ENCODE results near the gene DUSP3. TPM values are rescaled to one million over a fixed set of nuclear protein-coding genes. Genes with fewer than 3 reads are reported as not detected.

DUSP3 gene
- total and polyA plus RNA-seq, 2 experiments from 2014 or later: 73.8 to 76.8 TPM

- Histone ChIP-seq H3K27ac (no peak overlapping the region), H2AFZ (no peak overlapping the region), H3K9me2 (replicated peaks; ENCODE audit: insufficient read depth) (no peaks in the 10 kb centered on the region), H3K27me3 (no peaks in the 10 kb centered on the region), H3K9me3 (ENCODE audit: low read depth) (no peaks in the 10 kb centered on the region), H3K4me3 (no peak overlapping the region), H3K4me1 (ENCODE audit: insufficient read depth) (peaks cover 14% of the 10 kb centered on the region), H3K4me2 (no peak overlapping the region), H4K20me1 (ENCODE audit: insufficient read depth, poor library complexity, severe bottlenecking) (no peaks in the 10 kb centered on the region), H3K36me3 (replicated peaks; ENCODE audit: insufficient read depth, low read depth) (peaks cover 4% of the 10 kb centered on the region), H3K79me2 (no peaks in the 10 kb centered on the region)
- DNase-seq (ENCODE audit: low spot score): no peak
- TF ChIP-seq CTCF (IDR thresholded peaks at IDR 0.05; ENCODE audit: poor library complexity) (no peak), EZH2 (IDR thresholded peaks at IDR 0.05; ENCODE audit: borderline replicate concordance) (no peak), EZH2phosphoT487 (IDR thresholded peaks at IDR 0.05; ENCODE audit: low read depth, severe bottlenecking, unreplicated experiment) (no peak)
- WGBS (ENCODE audit: low lambda C conversion rate, missing lambda C conversion rate): 73% methylated on average over 9 of the region's 9 CpGs
These were observed 10.4 kb downstream of the DUSP3 start for GRCh38 chr17:43768382-43768781.

- 93% methylated on average over 5 of the region's 5 CpGs for WGBS (ENCODE audit: low lambda C conversion rate, missing lambda C conversion rate)
These were observed 11.1 kb downstream of the DUSP3 start for GRCh38 chr17:43767713-43768059.

GRCh38 chr17:43767053-43767712 is 11.6 kb downstream of the DUSP3 start:
- H3K9me2 ChIP-seq (replicated peaks; ENCODE audit: insufficient read depth): no peaks in the 10 kb centered on the region
- TF ChIP-seq EZH2phosphoT487 (IDR thresholded peaks at IDR 0.05; ENCODE audit: low read depth, severe bottlenecking, unreplicated experiment): no peak
- TF ChIP-seq CTCF (IDR thresholded peaks at IDR 0.05; ENCODE audit: poor library complexity): no peak
- no peak for TF ChIP-seq EZH2 (IDR thresholded peaks at IDR 0.05; ENCODE audit: borderline replicate concordance)
- no peaks in the 10 kb centered on the region for H3K9me3 ChIP-seq (ENCODE audit: low read depth)
- no peaks in the 10 kb centered on the region for H4K20me1 ChIP-seq (ENCODE audit: insufficient read depth, poor library complexity, severe bottlenecking)
- no peak overlapping the region for H3K4me2 ChIP-seq
- no peak overlapping the region for H2AFZ ChIP-seq
- no peak overlapping the region for H3K4me3 ChIP-seq
- H3K79me2 ChIP-seq: no peaks in the 10 kb centered on the region
- no peak overlapping the region for H3K27ac ChIP-seq
- no peaks in the 10 kb centered on the region for H3K27me3 ChIP-seq
- H3K36me3 ChIP-seq (replicated peaks; ENCODE audit: insufficient read depth, low read depth): no peaks in the 10 kb centered on the region
- 88% methylated on average over 6 of the region's 6 CpGs for WGBS (ENCODE audit: low lambda C conversion rate, missing lambda C conversion rate)
- DNase-seq (ENCODE audit: low spot score): no peak
- H3K4me1 ChIP-seq (ENCODE audit: insufficient read depth): peaks cover 2% of the 10 kb centered on the region

More at GRCh38 chr17:43767713-43768059, 11.1 kb downstream of the DUSP3 start:
- Histone ChIP-seq H3K27ac (no peak overlapping the region), H3K4me2 (no peak overlapping the region), H3K79me2 (no peaks in the 10 kb centered on the region), H2AFZ (no peak overlapping the region), H3K36me3 (replicated peaks; ENCODE audit: insufficient read depth, low read depth) (peaks cover 4% of the 10 kb centered on the region), H3K4me3 (no peak overlapping the region), H3K9me2 (replicated peaks; ENCODE audit: insufficient read depth) (no peaks in the 10 kb centered on the region), H3K4me1 (ENCODE audit: insufficient read depth) (peaks cover 7% of the 10 kb centered on the region), H3K27me3 (no peaks in the 10 kb centered on the region), H4K20me1 (ENCODE audit: insufficient read depth, poor library complexity, severe bottlenecking) (no peaks in the 10 kb centered on the region), H3K9me3 (ENCODE audit: low read depth) (no peaks in the 10 kb centered on the region)
- TF ChIP-seq EZH2phosphoT487 (IDR thresholded peaks at IDR 0.05; ENCODE audit: low read depth, severe bottlenecking, unreplicated experiment) (no peak), CTCF (IDR thresholded peaks at IDR 0.05; ENCODE audit: poor library complexity) (no peak), EZH2 (IDR thresholded peaks at IDR 0.05; ENCODE audit: borderline replicate concordance) (no peak)
- DNase-seq (ENCODE audit: low spot score): no peak

Data from hepatocyte (in vitro differentiated cells).